ENCODE results near the gene DNAI2. TPM values are rescaled to one million over a fixed set of nuclear protein-coding genes. Genes with fewer than 3 reads are reported as not detected.

DNAI2 gene
- total RNA-seq, 1 donor from 2014 or later = not detected

GRCh38 chr17:74282587-74283370 lies 8.7 kb downstream of the DNAI2 start:
- no peak overlapping the region for H3K4me3 Mint-ChIP-seq
- no peaks in the 10 kb centered on the region for H3K9me3 Mint-ChIP-seq
- H3K27ac Mint-ChIP-seq (ENCODE audit: unreplicated experiment) = no peak overlapping the region
- H3K36me3 Mint-ChIP-seq (ENCODE audit: low read depth) = no peaks in the 10 kb centered on the region
- H3K27me3 Mint-ChIP-seq (ENCODE audit: low read depth) = no peaks in the 10 kb centered on the region
- DNase-seq (ENCODE audit: low read depth, low spot score) = no peak
- peaks cover 13% of the 10 kb centered on the region for H3K4me1 Mint-ChIP-seq
- TF ChIP-seq CTCF (conservative IDR thresholded peaks at IDR 0.05) = no peak

- H3K4me3 Mint-ChIP-seq = no peak overlapping the region
- no peak overlapping the region for H3K27ac Mint-ChIP-seq (ENCODE audit: unreplicated experiment)
- H3K36me3 Mint-ChIP-seq (ENCODE audit: low read depth) = no peaks in the 10 kb centered on the region
- H3K9me3 Mint-ChIP-seq = no peaks in the 10 kb centered on the region
- no peaks in the 10 kb centered on the region for H3K27me3 Mint-ChIP-seq (ENCODE audit: low read depth)
- no peak for TF ChIP-seq CTCF (conservative IDR thresholded peaks at IDR 0.05)
- H3K4me1 Mint-ChIP-seq = peaks cover 14% of the 10 kb centered on the region
- DNase-seq (ENCODE audit: low read depth, low spot score) = no peak
These were observed 9.3 kb downstream of the DNAI2 start for GRCh38 chr17:74283371-74283673.

- H3K36me3 Mint-ChIP-seq (ENCODE audit: low read depth) = no peaks in the 10 kb centered on the region
- H3K4me1 Mint-ChIP-seq = peaks cover 21% of the 10 kb centered on the region
- no peak overlapping the region for H3K4me3 Mint-ChIP-seq
- no peaks in the 10 kb centered on the region for H3K9me3 Mint-ChIP-seq
- no peak for TF ChIP-seq CTCF (conservative IDR thresholded peaks at IDR 0.05)
- H3K27me3 Mint-ChIP-seq (ENCODE audit: low read depth) = no peaks in the 10 kb centered on the region
- no peak for DNase-seq (ENCODE audit: low read depth, low spot score)
- no peak overlapping the region for H3K27ac Mint-ChIP-seq (ENCODE audit: unreplicated experiment)
These were observed 13.1 kb downstream of the DNAI2 start for GRCh38 chr17:74287031-74287602.

- Mint-ChIP-seq H3K27ac (ENCODE audit: unreplicated experiment) (no peak overlapping the region), H3K27me3 (ENCODE audit: low read depth) (no peaks in the 10 kb centered on the region), H3K36me3 (ENCODE audit: low read depth) (no peaks in the 10 kb centered on the region), H3K4me3 (no peak overlapping the region), H3K4me1 (peaks cover 21% of the 10 kb centered on the region), H3K9me3 (no peaks in the 10 kb centered on the region)
- no peak for TF ChIP-seq CTCF (conservative IDR thresholded peaks at IDR 0.05)
- no peak for DNase-seq (ENCODE audit: low read depth, low spot score)
These were observed 14.8 kb downstream of the DNAI2 start for GRCh38 chr17:74288785-74289184.

- H3K4me1 Mint-ChIP-seq = peaks cover 20% of the 10 kb centered on the region
- no peak overlapping the region for H3K4me3 Mint-ChIP-seq
- H3K27ac Mint-ChIP-seq (ENCODE audit: unreplicated experiment) = no peak overlapping the region
- TF ChIP-seq CTCF (conservative IDR thresholded peaks at IDR 0.05) = no peak
- H3K36me3 Mint-ChIP-seq (ENCODE audit: low read depth) = no peaks in the 10 kb centered on the region
- no peaks in the 10 kb centered on the region for H3K27me3 Mint-ChIP-seq (ENCODE audit: low read depth)
- H3K9me3 Mint-ChIP-seq = no peaks in the 10 kb centered on the region
- no peak for DNase-seq (ENCODE audit: low read depth, low spot score)
These were observed 15.7 kb downstream of the DNAI2 start for GRCh38 chr17:74289688-74290087.
